HG02588 (cell line): ENCODE results near the gene ASS1.
"Not testable (repeated sequence)": the region's sequence is repeated elsewhere in the genome, so short reads cannot be mapped to it uniquely, and the experiment has no call there.

Experiments
- ATAC-seq: cut with Tn5 transposase; IDR thresholded peaks from one replicate; pipeline ENCODE4 v1.9.1; 2021; ENCODE audit warnings: mild to moderate bottlenecking, moderate library complexity; ENCODE audit not compliant: unreplicated experiment

Gene ASS1

DNA sequence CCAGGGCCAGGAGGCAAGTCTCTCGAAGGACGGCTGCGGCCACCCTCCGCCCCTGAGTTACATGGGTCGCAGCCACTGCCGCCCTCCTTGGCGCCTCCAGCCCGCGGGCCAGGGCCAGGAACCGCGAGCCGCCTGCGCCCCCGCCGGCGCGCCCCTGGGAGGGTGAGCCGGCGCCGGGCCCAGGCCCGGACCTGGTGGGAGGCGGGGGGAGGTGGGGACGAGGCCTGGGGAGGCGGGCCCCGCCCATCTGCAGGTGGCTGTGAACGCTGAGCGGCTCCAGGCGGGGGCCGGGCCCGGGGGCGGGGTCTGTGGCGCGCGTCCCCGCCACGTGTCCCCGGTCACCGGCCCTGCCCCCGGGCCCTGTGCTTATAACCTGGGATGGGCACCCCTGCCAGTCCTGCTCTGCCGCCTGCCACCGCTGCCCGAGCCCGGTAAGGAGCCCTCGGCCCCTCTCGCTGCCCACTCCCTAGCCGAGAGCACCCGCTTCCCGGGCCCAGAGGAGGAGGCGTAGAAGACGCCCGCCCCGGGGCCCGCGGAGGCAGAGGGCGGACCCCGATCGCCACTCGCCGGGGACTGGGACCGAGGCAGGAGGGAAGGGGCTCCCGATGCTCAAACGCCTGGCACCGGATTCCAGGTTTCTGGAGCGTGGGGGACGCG, at the start of gene ASS1:
ASS1 (plus strand) TSS at position 397 of the 657 bp plus-strand sequence. CDS start 7,268 bp downstream, outside the sequence.
- no peak for ATAC-seq

DNA sequence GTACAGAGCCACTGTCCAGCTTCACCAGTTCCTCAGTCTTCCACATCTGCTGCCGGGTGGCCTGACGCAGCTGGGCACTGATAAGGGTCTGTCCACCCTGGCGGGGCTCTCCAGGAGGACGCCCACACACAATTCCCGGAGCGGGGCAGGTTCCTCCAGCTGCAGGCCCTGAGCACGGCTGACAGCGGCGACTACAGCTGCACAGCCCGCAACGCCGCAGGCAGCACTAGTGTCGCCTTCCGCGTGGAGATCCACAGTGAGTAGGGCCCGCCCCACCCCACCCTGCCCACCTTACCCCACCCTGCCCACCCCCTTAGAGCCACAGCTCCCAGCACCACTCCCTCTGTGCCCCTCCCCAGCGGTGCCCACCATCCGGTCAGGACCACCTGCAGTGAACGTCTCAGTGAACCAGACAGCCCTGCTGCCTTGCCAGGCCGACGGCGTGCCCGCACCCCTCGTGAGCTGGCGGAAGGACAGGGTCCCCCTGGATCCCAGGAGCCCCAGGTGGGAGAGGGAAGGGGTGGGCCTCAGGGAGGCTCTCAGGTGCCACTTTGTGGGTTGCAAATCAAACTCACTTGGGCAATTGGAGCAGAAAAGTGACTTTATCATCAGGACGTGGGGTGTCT, 48.8 kb upstream of the ASS1 start:
- no peak for ATAC-seq

DNA sequence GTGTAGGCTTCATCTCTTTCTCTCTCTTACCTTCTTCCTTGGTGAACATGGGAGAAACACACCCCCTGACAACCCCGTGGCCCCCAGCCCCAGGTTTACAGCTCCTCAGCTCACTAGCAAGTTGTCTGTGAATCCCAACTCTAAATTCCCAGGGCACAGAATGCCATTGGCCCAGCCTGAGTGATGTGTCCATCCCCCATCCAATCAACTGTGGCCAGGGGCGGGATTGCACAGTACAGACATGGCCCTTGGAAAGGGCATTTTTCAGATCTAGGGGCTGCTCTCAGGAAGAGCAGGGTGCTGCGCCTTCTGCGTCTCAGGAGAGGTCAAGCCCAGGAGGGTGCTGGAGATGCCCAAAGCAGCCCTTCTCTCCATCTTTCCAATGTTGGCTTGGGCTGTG, 48.2 kb upstream of the ASS1 start:
- no peak for ATAC-seq

DNA sequence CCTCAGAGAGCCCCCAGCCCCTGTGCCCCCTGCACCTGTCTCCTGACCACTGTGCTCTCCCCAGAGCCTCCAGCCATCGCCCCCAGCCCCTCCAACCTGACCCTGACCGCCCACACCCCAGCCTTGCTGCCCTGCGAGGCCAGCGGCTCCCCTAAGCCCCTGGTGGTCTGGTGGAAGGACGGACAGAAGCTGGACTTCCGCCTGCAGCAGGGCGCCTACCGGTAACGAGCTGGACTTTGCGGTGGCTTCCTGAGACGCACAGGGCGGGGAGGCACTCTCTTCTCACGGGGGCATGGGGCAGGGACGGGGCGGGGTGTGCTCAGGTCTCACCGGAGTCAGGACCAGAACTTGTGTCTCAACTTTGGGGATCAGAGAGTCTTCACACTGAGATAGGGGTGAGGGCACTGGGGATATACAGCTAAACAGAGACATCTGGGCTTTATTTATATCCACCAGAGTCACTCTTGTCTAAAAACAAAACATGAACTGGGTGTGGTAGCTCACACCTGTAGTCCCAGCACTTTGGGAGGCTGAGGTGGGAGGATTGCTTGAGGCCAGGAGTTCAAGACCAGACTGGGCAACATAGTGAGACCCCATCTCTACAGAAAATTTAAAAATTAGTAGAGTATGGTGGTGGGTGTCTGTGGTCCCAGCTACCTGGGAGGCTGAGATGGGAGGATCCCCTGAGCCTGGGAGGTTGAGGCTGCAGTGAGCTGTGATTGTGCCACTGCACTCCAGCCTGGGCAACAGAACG, 46.1 kb upstream of the ASS1 start:
- ATAC-seq: no peak

DNA sequence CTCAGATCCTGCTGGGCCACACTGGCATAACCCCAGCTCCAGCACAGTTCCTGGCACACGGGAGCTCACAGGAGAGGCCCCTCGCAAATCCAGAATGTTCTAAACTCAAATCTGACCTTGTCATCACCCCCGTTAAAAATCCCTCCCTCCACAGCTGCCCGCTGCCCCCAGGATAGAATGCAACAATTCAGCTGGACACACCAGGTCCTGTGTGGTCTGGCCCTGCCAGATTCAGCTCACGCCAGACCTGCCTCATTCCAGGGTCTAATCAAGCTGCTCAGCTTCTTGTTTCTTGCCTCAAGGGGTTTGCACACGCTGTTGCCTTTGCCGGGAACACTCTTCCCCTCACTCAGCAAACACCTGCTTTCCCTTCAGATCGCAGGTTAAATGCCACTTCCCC, 45.0 kb upstream of the ASS1 start:
- no peak for ATAC-seq

DNA sequence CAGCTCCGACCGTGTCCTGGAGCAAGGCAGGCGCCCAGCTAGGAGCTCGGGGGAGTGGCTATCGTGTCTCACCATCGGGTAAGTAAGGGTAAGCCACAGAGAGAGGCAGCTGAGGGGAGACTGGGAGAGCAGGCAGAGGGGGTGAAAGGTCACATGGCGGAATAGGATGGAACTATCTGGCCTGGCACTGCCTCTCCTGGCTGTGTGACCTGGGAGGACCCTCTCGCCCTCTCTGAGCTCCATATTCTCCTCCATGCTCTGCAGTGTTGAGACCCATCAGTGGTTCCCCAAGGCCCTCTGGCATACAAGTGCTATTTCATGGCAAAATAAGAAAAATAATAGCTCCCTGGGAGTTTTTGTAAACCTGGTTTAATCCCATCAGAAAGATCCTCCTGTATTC, 43.9 kb upstream of the ASS1 start:
- no peak for ATAC-seq

DNA sequence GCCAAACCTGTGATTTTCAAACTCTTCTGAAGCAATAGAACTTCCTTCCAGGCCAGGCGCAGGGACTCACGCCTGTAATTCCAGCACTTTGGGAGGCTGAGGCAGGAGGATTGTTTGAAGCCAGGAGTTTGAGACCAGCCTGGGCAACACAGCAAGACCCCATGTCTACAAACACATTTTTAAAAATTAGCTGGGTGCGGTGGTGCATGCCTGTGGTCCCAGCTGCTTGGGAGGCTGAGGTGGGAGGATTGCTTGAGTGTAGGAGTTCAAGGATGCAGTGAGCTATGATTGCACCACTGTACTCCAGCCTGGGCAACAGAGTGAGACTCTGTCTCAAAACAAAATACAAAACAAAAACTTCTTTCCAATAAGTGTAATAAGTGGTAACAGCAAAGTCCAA, 43.0 kb upstream of the ASS1 start:
- not testable (repeated sequence) for ATAC-seq

DNA sequence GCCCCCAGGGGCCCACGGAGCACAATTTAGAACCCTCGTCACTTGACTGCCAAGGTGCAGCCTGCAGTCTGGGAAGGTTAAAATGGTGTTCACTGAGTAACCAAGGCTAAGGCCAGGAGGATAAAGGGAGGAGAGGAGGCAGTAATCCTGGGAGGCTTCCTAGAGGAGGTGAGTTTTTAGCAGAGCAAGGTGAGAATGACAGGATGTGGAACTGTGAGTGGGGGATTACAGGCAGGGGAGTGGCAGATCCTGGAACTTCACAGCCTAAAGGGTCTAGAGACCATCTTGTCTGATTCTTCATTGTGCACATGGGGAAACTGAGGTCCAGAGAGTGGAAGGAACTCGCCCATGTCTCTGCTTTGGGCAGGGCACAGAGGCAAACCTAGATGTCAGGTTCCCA, 42.5 kb upstream of the ASS1 start:
- no peak for ATAC-seq

DNA sequence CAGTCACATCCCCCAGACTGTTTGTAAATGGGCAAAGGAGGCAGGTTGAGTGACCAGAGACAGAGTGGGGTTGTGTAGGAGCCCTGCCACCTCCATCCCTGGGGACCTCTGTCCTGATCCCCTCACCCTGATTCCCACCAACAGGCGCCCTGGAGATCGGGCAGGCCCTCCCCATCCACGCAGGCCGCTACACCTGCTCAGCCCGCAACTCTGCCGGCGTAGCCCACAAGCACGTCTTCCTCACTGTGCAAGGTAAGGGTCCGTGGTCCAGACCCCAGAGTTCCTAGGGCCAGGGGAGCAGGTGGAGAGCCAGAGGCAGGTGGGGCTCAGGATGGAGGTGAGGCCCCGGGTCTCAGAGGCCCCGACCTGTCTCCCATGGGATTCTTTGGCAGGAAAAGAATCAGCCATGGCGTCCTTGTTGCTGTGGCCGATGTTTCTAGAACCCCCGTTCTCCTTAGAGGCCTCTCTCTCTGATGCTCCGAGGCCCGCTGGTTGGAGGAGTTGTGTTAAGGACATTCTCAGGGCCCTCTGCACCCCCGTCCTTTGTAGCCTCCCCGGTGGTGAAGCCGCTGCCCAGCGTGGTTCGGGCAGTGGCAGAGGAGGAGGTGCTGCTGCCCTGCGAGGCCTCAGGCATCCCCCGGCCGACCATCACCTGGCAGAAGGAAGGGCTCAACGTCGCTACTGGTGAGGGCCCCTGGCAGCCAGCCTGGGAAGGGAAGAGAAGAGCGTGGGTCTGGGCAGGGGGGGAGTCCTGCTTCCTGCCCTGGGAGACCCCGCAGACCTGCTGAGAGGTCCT, 41.9 kb upstream of the ASS1 start:
- no peak for ATAC-seq

DNA sequence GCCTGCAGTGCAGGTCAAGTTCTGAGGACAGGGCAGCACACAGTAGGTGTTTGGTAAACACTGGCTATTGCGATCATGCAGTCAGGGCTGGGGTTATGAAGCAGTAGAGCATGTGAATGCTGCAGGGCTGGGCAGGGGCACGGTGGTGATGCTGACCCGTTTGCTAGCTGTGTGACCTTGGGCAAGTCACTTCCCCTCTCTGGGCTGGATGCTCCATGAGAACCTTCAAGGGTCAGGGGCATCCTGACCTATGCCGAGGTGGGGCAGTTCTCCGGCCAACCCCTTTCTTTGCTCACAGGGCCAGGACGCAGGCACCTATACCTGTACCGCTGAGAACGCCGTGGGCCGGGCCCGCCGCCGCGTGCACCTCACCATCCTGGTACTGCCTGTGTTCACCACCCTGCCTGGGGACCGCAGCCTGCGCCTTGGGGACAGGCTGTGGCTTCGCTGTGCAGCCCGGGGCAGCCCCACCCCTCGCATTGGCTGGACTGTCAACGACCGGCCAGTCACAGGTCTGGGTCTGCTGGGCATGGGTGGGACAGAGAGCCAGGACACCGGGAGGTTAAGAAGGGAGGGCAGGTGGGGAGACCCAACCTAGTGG, 39.0 kb upstream of the ASS1 start:
- no peak for ATAC-seq

DNA sequence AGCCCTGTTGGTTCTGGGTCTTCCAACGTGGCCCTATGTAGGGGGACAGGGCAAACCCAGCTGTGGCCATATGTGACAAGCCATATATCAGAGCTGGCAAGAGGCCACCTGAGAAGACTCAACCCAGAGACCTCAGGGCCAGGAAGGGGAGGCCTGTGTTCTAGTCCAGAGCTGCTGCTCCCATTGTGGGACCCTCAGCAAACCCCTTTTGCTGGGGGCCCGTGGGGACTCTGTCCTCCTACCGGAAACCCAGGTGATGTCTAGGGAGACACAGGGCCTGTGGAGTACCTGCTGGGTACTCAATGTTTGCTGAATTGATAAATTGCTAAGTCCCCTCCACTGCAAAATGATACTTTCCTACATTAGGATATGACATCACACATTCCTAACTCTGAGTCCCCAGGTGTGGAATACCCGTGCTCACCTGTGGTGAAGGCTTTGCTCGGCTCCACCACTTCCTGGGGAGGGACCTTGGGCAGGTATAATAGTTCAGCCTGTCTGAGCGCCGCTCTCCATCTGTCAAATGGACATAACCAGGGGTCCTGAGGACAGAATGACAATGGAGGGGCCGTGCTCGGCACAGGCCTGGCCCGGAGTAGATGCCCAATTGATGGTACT, 38.4 kb upstream of the ASS1 start:
- ATAC-seq: no peak

DNA sequence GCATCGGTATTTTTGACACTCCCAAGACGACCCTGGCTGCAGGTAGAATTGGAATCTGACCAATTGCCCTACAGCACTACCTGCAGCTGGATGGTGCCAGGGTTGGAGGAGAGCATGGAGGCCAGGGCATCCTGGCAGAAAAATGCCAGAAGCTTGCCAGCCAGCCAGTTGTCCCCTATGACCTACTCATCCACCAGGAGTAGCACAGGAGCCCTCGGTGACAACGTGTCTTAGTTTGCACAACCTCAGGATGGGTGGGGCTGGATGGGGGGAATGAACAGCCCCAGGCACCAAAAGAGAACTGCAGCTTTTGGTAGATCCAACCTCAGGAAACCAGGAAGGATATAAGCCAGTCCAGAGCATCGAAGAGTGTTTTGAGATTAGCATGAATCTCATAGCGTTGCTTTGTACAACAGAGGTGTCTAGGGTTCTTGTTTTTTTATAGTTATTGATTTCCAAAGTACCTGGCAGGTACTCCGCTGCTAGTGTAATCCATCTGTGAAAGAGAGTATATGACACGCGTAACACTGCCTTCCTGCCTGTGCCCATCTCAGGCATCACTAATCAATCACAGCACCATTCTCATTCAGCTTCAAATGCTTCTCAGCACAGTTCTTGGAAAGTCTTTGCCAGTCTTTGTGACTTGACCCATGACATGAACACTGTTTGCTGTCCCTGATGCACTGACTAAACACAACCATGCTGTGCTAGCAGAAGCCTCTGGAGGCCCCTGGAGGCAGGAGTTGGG, 36.7 kb upstream of the ASS1 start:
- ATAC-seq: no peak

DNA sequence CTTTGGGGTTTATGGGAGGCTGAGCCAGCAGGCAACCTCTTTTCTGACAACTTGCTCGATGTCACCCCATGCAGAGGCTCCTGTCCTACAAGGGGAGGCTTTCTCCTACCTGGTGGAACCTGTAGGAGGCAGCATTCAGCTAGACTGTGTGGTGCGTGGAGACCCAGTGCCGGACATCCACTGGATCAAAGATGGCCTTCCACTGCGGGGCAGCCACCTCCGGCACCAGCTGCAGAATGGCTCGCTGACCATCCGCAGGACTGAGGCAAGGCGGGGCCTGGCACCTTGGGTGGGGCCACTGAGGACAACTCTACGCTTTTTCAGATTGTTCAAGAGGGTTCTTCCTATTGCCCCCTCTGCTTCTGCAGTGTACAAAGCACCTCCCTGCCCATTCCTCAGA, 36.1 kb upstream of the ASS1 start:
- ATAC-seq: no peak

DNA sequence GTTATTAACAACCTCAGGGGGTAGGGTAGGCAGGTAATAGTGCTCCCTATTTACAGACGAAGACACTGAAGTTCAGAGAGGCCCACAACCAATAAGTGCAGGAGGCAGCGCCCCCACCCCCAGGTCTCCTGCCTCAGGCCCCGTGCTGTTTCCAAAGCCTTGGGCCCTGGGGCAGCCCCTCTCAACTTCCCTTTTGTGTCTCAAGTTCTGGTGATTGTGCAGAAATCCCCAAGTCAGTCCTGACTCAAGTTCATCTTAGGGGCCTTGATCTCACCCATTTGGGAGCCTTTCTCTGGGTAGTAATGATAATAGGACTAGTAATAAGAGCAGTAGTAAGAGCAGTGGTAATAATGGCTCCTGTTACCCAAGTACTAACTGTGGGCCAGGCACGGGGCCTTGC, 35.5 kb upstream of the ASS1 start:
- ATAC-seq: no peak

DNA sequence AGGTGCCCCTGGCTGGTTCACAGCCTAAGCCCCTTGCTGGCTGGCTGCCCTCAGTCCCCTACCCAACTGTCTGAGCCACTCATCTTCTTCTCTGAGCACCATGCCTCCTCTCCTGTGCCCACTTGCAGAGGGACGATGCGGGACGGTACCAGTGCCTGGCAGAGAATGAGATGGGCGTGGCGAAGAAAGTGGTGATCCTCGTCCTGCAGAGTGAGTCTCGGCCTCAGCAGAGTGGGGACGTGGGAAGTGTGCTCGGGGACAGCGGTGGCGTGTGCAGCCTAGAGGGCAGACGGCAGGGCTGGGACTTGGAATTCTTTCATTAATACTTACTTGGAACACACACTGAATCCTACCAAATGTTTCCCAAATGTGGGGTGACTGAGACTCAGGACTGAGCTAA, 34.3 kb upstream of the ASS1 start:
- ATAC-seq: no peak

DNA sequence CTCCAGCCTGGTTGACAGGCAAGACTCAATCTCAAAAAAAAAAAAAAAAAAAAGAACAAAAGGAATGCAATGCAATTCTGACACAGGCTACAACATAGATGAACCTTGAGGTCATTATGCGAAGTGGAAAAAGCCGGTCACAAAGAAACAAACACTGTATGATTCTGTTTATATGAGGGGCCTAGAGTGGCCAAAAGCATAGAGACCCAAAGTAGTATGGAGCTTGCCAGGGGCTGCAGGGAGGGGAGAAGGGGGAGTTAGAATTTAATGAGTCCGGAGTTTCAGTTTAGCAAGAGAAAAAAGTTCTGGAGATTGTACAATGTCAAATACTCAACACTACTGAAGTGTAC, 33.2 kb upstream of the ASS1 start:
- no peak for ATAC-seq

DNA sequence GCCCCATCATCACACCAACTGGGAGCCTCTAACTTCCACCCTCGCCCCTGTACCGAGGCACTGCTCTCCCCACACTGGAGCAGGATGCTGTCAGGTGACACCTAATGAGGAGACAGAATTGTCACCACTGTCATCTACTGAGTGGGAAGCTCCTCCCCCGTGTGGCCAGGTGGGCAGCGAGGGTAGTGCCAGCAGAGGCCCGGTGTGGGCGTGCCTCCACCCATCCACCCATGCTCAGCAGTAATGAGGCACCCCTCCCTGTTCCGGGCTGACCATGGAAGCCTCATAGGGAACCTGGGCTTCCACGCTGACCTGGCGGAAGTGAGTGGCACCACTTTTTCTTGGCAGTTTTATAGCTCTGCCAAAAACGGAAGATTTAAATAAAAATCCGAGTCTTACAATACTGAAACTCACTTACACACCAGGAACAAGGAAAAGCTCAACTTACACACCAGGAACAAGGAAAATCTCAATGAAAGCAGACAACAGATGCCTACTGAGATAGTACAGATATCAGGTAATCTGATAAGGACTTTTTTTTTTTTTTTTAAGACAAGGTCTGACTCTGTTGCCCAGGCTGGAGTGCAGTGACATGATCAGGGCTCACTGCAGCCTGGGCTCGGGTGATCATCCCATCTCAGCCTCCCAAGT, 30.6 kb upstream of the ASS1 start:
- ATAC-seq: no peak

DNA sequence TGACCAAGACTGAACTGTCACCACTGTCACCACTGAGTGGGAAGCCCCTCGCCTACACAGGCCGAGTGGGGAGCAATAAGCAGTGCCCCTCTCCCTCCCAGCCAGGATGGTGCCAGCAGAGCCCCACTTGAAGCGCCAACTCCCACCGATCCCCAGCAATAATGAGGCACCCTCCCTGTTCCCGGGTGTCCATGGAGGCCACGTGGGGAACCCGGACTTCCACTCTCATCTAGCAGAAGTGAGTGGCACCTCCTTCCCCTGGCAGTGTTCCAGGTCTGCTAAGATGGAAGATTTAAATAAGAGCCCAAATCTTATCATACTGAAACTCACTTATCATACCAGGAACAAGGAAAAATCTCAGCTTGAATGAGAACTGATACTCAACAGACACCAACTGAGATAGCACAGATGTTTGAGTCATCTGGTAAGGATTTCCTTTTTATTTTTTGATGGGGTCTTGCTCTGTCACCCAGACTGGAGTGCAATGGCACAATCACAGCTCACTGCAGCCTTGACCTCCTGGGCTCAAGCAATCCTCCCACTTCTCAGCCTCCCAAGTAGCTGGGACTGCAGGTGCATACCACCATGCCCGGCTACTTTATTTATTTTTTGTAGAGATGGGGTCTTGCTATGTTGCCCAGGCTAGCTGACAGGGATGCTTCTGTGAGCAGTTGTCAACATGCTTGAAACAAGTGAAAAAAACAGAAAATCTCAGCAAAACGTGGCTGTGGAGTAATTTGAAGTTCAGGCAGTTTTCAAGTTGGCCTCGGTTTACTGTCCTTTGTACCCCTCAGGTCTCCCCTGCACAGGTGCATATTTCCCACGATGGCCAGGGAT, 29.6 kb upstream of the ASS1 start:
- ATAC-seq: no peak

DNA sequence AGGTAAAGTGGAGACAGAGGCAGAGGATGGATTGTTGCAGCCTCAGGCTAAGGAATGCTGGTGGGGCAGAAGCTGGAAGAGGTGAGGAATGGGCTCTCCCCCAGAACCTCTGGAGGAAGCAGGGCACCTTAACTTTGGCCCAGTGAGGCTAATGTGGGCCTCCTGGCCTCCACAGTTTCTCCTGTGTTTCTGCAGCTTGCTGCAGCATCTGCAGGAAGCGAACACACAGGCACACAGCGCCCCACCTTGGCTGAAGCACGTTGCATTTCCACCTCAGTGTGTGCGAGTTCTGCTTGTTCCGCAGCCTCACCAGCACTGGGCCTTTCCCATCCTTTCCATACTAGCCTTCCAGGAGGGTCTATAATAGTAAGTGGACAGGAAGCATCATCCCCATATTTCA, 27.2 kb upstream of the ASS1 start:
- no peak for ATAC-seq
